Suprapubic skin (tissue), 3 donors: ENCODE measurements around the gene RNGTT.

Source experiments
- EP300 ChIP-seq: sonication (generic); formaldehyde crosslinking; IDR thresholded peaks from one replicate; pipeline ENCODE4 v1.6.1; 2017; ENCODE audit warnings: antibody characterized with exemption
- POLR2A ChIP-seq, 2 donors: fragments of 450-650 bp; IDR thresholded peaks; one replicate each; pipeline ENCODE4 v1.6.1; 2017; ENCODE audit warnings: antibody characterized with exemption in 2 of 2, mild to moderate bottlenecking in 2 of 2, moderate library complexity in 2 of 2
- TF ChIP-seq, protein P1 (sequence below), 2 donors: fragments of 200-600 bp in 1 of 2; fragments of 450-650 bp in 1 of 2; sonication (generic) in 1 of 2; IDR thresholded peaks; one replicate each; pipeline ENCODE4 v1.5.1; 2016 to 2019; ENCODE audit warnings: antibody characterized with exemption in 2 of 2, mild to moderate bottlenecking in 1 of 2, moderate library complexity in 1 of 2

DNA sequence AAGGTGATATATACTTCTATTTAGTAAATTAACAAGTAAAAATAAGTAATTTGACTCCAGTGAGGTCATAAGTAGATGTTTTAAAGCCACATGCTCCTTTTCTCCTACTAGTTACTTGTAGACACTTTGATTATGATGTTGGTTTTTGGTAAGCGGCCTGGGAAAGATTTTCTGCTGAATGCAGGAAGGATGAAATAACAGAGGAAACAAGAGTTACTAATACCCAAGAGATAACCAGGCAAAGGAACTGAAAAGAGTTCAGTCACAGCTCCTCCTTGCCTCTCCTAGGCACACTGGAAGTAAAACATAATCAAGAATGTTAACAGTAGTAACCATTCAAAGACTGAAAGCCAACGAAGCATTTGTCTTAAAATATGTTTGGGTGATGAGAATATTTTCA is 203.3 kb downstream of the RNGTT start:
- TF ChIP-seq, protein P1, sequence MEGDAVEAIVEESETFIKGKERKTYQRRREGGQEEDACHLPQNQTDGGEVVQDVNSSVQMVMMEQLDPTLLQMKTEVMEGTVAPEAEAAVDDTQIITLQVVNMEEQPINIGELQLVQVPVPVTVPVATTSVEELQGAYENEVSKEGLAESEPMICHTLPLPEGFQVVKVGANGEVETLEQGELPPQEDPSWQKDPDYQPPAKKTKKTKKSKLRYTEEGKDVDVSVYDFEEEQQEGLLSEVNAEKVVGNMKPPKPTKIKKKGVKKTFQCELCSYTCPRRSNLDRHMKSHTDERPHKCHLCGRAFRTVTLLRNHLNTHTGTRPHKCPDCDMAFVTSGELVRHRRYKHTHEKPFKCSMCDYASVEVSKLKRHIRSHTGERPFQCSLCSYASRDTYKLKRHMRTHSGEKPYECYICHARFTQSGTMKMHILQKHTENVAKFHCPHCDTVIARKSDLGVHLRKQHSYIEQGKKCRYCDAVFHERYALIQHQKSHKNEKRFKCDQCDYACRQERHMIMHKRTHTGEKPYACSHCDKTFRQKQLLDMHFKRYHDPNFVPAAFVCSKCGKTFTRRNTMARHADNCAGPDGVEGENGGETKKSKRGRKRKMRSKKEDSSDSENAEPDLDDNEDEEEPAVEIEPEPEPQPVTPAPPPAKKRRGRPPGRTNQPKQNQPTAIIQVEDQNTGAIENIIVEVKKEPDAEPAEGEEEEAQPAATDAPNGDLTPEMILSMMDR (IDR thresholded peaks at IDR 0.05) = no peak
- TF ChIP-seq POLR2A (IDR thresholded peaks at IDR 0.05) (no peak), EP300 (no peak)
